Fibroblast of lung (primary cell): ENCODE measurements around the gene SMARCE1. TPM values are rescaled to one million over a fixed set of nuclear protein-coding genes. Genes with fewer than 3 reads are reported as not detected.
"Not testable (repeated sequence)": the region's sequence is repeated elsewhere in the genome, so short reads cannot be mapped to it uniquely, and the experiment has no call there.

ENCODE experiments used
- DNase-seq, 2 donors: peaks; one replicate each; pipeline versions ENCODE4 v3.0.0 to v3.0.0-alpha.2; 2010; ENCODE audit warnings: low read depth in 2 of 2
- H2AFZ ChIP-seq: 2 replicates; pipeline ENCODE4 v1.5.1; 2012; ENCODE audit warnings: low read length, control low read depth, inconsistent platforms
- H3K27ac ChIP-seq: 2 replicates; pipeline ENCODE4 v1.5.1; 2011; ENCODE audit warnings: low read length, control low read depth; ENCODE audit not compliant: insufficient read depth
- H3K27me3 ChIP-seq: 2 replicates; pipeline ENCODE4 v1.5.1; 2011; ENCODE audit warnings: mild to moderate bottlenecking, low read length; ENCODE audit not compliant: control insufficient read depth, insufficient read depth
- H3K36me3 ChIP-seq: 2 replicates; pipeline ENCODE4 v1.5.1; 2011; ENCODE audit warnings: low read length; ENCODE audit not compliant: control insufficient read depth, insufficient read depth
- H3K4me1 ChIP-seq: 2 replicates; pipeline ENCODE4 v1.5.1; 2011; ENCODE audit warnings: low read length; ENCODE audit not compliant: control insufficient read depth, insufficient read depth; ENCODE audit errors: extremely low read depth
- H3K4me2 ChIP-seq: 2 replicates; pipeline ENCODE4 v1.5.1; 2011; ENCODE audit warnings: low read length, control low read depth; ENCODE audit not compliant: insufficient read depth; ENCODE audit errors: extremely low read depth
- H3K4me3 ChIP-seq, 4 experiments: fragments of 200-600 bp in 1 of 4; sonication (generic) in 1 of 4; replicated peaks in 1 of 4; 2 replicates each; pipeline ENCODE4 v1.5.1; 2011 to 2016; ENCODE audit warnings: low read length in 4 of 4, low read depth in 3 of 4, mild to moderate bottlenecking in 3 of 4, control low read depth in 2 of 4, inconsistent platforms in 1 of 4, mixed read lengths in 1 of 4; ENCODE audit not compliant: insufficient read depth in 1 of 4; ENCODE audit errors: control extremely low read depth in 1 of 4
- H3K79me2 ChIP-seq: 2 replicates; pipeline ENCODE4 v1.5.1; 2012; ENCODE audit warnings: mild to moderate bottlenecking, low read length, inconsistent platforms; ENCODE audit not compliant: control insufficient read depth, insufficient read depth
- H3K9ac ChIP-seq: 2 replicates; pipeline ENCODE4 v1.5.1; 2011; ENCODE audit warnings: mild to moderate bottlenecking, low read length, control low read depth; ENCODE audit not compliant: insufficient read depth
- H3K9me3 ChIP-seq: 2 replicates; pipeline ENCODE4 v1.5.1; 2012; ENCODE audit warnings: low read depth, low read length; ENCODE audit not compliant: control insufficient read depth, insufficient read depth
- H4K20me1 ChIP-seq: 2 replicates; pipeline ENCODE4 v1.5.1; 2011; ENCODE audit warnings: low read length; ENCODE audit not compliant: control insufficient read depth, insufficient read depth; ENCODE audit errors: extremely low read depth
- EZH2 ChIP-seq: IDR thresholded peaks from 2 replicates; pipeline ENCODE4 v1.5.1; 2012; ENCODE audit warnings: low read length, control low read depth, mild to moderate bottlenecking; ENCODE audit errors: missing control alignments
- polyA plus RNA-seq, 2 donors: library from polyadenylated mRNA; depleted of rRNA in 1 of 2; stranded (reverse) in 1 of 2; unstranded in 1 of 2; fragments of >200 nt; gene quantifications; 2 replicates each; pipeline ENCODE4 v1.2.1, GENCODE V29; 2011 to 2012; ENCODE audit warnings: missing spikeins in 1 of 2
- total RNA-seq: library from RNA; depleted of rRNA; stranded (reverse); fragments of >200 nt; gene quantifications from 2 replicates; pipeline ENCODE4 v1.2.1, GENCODE V29; 2014
- TF ChIP-seq, protein P1 (sequence below), 2 donors: IDR thresholded peaks in 1 of 2; conservative IDR thresholded peaks in 1 of 2; 1 replicate in 1 of 2; 2 replicates in 1 of 2; pipeline ENCODE4 v1.5.1; 2011 to 2012; ENCODE audit warnings: low read length in 2 of 2, control low read depth in 1 of 2, inconsistent platforms in 1 of 2, low read depth in 1 of 2, mild to moderate bottlenecking in 1 of 2

Gene SMARCE1
- total and polyA plus RNA-seq, 2 donors (not counting 1 experiment from before 2014, with no cell fraction given): 75.6 to 93.8 TPM

GRCh38 chr17:40596261-40596919 is 51.2 kb downstream of the SMARCE1 start:
- Histone ChIP-seq H3K4me3 (no peak overlapping the region), H3K36me3 (no peaks in the 10 kb centered on the region), H3K9me3 (no peaks in the 10 kb centered on the region), H4K20me1 (no peaks in the 10 kb centered on the region), H3K4me1 (no peaks in the 10 kb centered on the region), H3K4me2 (no peak overlapping the region), H2AFZ (no peak overlapping the region), H3K79me2 (no peaks in the 10 kb centered on the region), H3K27ac (no peak overlapping the region), H3K9ac (no peak overlapping the region), H3K27me3 (peaks cover 3% of the 10 kb centered on the region)
- TF ChIP-seq EZH2: no peak
- TF ChIP-seq, protein P1, sequence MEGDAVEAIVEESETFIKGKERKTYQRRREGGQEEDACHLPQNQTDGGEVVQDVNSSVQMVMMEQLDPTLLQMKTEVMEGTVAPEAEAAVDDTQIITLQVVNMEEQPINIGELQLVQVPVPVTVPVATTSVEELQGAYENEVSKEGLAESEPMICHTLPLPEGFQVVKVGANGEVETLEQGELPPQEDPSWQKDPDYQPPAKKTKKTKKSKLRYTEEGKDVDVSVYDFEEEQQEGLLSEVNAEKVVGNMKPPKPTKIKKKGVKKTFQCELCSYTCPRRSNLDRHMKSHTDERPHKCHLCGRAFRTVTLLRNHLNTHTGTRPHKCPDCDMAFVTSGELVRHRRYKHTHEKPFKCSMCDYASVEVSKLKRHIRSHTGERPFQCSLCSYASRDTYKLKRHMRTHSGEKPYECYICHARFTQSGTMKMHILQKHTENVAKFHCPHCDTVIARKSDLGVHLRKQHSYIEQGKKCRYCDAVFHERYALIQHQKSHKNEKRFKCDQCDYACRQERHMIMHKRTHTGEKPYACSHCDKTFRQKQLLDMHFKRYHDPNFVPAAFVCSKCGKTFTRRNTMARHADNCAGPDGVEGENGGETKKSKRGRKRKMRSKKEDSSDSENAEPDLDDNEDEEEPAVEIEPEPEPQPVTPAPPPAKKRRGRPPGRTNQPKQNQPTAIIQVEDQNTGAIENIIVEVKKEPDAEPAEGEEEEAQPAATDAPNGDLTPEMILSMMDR (conservative IDR thresholded peaks at IDR 0.05 in 1 of 2, IDR thresholded peaks at IDR 0.05 in 1 of 2; ENCODE audit: low read depth in 1 of 2, low read length in 2 of 2): no peak
- peak in 1 of 2 donors; percentile 7 for DNase-seq

DNA sequence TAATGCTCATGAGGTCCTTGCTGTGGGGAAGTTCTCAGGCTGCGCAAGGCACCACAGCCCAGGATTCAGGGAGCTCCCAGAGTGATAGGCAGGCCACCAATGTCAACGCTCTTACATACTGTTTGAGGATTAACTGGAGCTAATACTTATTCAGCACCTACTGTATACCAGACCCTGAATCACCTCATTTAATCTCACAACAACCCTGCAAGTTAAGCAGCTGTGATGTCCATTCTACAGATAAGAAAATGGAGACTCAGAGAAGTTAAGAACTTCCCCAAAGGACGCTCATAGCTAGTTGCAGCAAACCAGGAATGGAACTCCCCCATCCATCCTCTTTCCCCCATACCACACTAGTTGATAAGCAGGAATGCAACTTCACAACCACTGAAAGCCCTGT is 56.9 kb downstream of the SMARCE1 start:
- Histone ChIP-seq H3K27ac (no peak overlapping the region), H3K36me3 (no peaks in the 10 kb centered on the region), H3K4me1 (no peaks in the 10 kb centered on the region), H3K4me2 (no peak overlapping the region), H3K27me3 (peaks cover 9% of the 10 kb centered on the region), H3K79me2 (no peaks in the 10 kb centered on the region), H2AFZ (no peak overlapping the region), H4K20me1 (no peaks in the 10 kb centered on the region), H3K9me3 (no peaks in the 10 kb centered on the region), H3K4me3 (no peak overlapping the region), H3K9ac (no peak overlapping the region)
- DNase-seq: no peak
- no peak for TF ChIP-seq EZH2
- TF ChIP-seq, protein P1 (conservative IDR thresholded peaks at IDR 0.05 in 1 of 2, IDR thresholded peaks at IDR 0.05 in 1 of 2; ENCODE audit: low read depth in 1 of 2, low read length in 2 of 2): no peak

GRCh38 chr17:40588552-40588951 is 59.1 kb downstream of the SMARCE1 start:
- TF ChIP-seq EZH2: no peak
- TF ChIP-seq, protein P1 (conservative IDR thresholded peaks at IDR 0.05 in 1 of 2, IDR thresholded peaks at IDR 0.05 in 1 of 2; ENCODE audit: low read depth in 1 of 2, low read length in 2 of 2): no peak
- no peaks in the 10 kb centered on the region for H3K79me2 ChIP-seq
- no peak overlapping the region for H2AFZ ChIP-seq
- no peaks in the 10 kb centered on the region for H3K4me1 ChIP-seq
- H4K20me1 ChIP-seq: no peaks in the 10 kb centered on the region
- no peak for DNase-seq
- H3K27ac ChIP-seq: no peak overlapping the region
- peaks cover 9% of the 10 kb centered on the region for H3K27me3 ChIP-seq
- H3K9me3 ChIP-seq: no peaks in the 10 kb centered on the region
- H3K9ac ChIP-seq: no peak overlapping the region
- H3K4me3 ChIP-seq: no peak overlapping the region
- no peaks in the 10 kb centered on the region for H3K36me3 ChIP-seq
- H3K4me2 ChIP-seq: no peak overlapping the region

DNA sequence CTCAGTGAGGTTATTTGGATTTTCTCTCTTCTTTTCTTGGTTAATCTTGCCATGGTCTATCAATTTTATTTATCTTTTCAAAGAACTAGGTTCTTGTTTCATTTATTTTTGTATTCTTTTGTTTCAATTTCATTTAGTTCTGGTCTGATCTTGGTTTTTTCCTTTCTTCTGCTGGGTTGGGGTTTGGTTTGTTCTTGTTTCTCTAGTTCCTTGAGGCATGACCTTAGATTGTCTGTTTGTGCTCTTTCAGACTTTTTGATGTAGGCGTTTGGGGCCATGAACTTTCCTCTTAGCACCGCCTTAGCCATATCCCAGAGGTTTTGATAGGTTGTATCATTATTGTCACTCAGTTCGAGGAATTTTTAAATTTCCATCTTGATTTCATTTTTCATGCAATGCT is 61.4 kb downstream of the SMARCE1 start:
- H4K20me1 ChIP-seq, DNase-seq, H3K9ac ChIP-seq, H3K27ac ChIP-seq, H3K4me2 ChIP-seq, H3K36me3 ChIP-seq, H3K4me3 ChIP-seq, H3K79me2 ChIP-seq, H3K4me1 ChIP-seq, H3K9me3 ChIP-seq, H2AFZ ChIP-seq: not testable (repeated sequence)
- H3K27me3 ChIP-seq: peaks cover 17% of the 10 kb centered on the region

DNA sequence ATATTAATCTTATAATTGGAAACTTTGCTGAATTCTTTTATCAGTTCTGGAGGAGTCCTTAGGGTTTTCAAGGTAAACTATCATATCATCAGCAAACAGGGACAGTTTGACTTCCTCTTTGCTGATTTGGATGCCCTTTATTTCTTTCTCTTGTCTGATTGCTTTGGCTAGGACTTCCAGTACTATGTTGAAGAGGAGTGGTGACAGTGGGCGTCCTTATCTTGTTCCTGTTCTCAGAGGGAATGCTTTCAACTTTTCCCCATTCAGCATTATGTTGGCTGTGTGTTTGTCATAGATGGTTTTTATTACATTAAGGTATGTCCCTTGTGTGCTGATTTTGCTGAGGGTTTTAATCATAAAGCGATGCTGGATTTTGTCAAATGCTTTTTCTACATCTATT is 62.7 kb downstream of the SMARCE1 start:
- not testable (repeated sequence) for DNase-seq, H3K9me3 ChIP-seq, H3K4me1 ChIP-seq, H3K27ac ChIP-seq, H3K79me2 ChIP-seq, H2AFZ ChIP-seq, H3K4me3 ChIP-seq, H3K9ac ChIP-seq, H4K20me1 ChIP-seq, H3K36me3 ChIP-seq, H3K4me2 ChIP-seq
- H3K27me3 ChIP-seq: peaks cover 13% of the 10 kb centered on the region
